ENCODE measurements around the gene PCLO.

GRCh38 chr7:82840061-82840460 is 322.6 kb downstream of the PCLO start:
- TF ChIP-seq CTCF (IDR thresholded peaks at IDR 0.05): no peak
- TF ChIP-seq POLR2A (IDR thresholded peaks at IDR 0.05): no peak
